CD4-positive, CD25-positive, alpha-beta regulatory T cell (primary cell): ENCODE results near the gene MKNK1. TPM values are rescaled to one million over a fixed set of nuclear protein-coding genes. Genes with fewer than 3 reads are reported as not detected.

Experiments used
- ATAC-seq, 2 donors: fragments of 150-1000 bp; cut with Tn5 transposase; one replicate each; pipeline ENCODE4 v1.10.0; 2021; ENCODE audit warnings: low read depth in 2 of 2, moderate number of reproducible peaks in 2 of 2, moderate library complexity in 1 of 2
- DNase-seq, 3 donors: peaks; one replicate each; pipeline versions ENCODE4 v3.0.0 to v3.0.0-alpha.2; 2012 to 2022; ENCODE audit warnings: mixed read lengths in 1 of 3
- H3K27ac ChIP-seq: one replicate; pipeline ENCODE4 v1.7.0; 2013; ENCODE audit warnings: mild to moderate bottlenecking, low read length; ENCODE audit not compliant: insufficient read depth, poor library complexity, severe bottlenecking
- H3K27me3 ChIP-seq: one replicate; pipeline ENCODE4 v1.7.0; 2013; ENCODE audit warnings: low read length; ENCODE audit not compliant: control insufficient read depth, insufficient read depth
- H3K36me3 ChIP-seq: one replicate; pipeline ENCODE4 v1.7.0; 2013; ENCODE audit warnings: mild to moderate bottlenecking, low read length, moderate library complexity; ENCODE audit not compliant: control insufficient read depth, insufficient read depth
- H3K4me1 ChIP-seq: 2 replicates; pipeline ENCODE4 v1.7.0; 2013; ENCODE audit warnings: mild to moderate bottlenecking, low read length; ENCODE audit not compliant: insufficient read depth, control insufficient read depth, poor library complexity, severe bottlenecking
- H3K4me3 ChIP-seq: one replicate; pipeline ENCODE4 v1.7.0; 2013; ENCODE audit warnings: low read depth, mild to moderate bottlenecking, low read length, moderate library complexity
- H3K9me3 ChIP-seq, 2 experiments: 1 replicate in 1 of 2; 2 replicates in 1 of 2; pipeline ENCODE4 v1.7.0; 2013; ENCODE audit warnings: low read length in 2 of 2, mild to moderate bottlenecking in 1 of 2, moderate library complexity in 1 of 2; ENCODE audit not compliant: control insufficient read depth in 2 of 2
- H3K27ac Mint-ChIP-seq, 3 donors: one replicate each; pipeline ENCODE4 v1.8.0; 2020 to 2022; ENCODE audit warnings: mild to moderate bottlenecking in 3 of 3, mixed read lengths in 3 of 3, moderate library complexity in 2 of 3
- H3K27me3 Mint-ChIP-seq: one replicate; pipeline ENCODE4 v1.8.0; 2022; ENCODE audit warnings: mild to moderate bottlenecking, mixed read lengths
- H3K36me3 Mint-ChIP-seq: one replicate; pipeline ENCODE4 v1.8.0; 2020; ENCODE audit warnings: mixed read lengths
- H3K4me1 Mint-ChIP-seq, 4 donors: one replicate each; pipeline ENCODE4 v1.8.0; 2020 to 2022; ENCODE audit warnings: mixed read lengths in 4 of 4, mild to moderate bottlenecking in 1 of 4
- H3K4me3 Mint-ChIP-seq, 4 donors: one replicate each; pipeline ENCODE4 v1.8.0; 2020 to 2022; ENCODE audit warnings: mild to moderate bottlenecking in 4 of 4, mixed read lengths in 4 of 4, moderate library complexity in 3 of 4
- H3K9me3 Mint-ChIP-seq, 7 donors: one replicate each; pipeline ENCODE4 v1.8.0; 2020 to 2022; ENCODE audit warnings: mixed read lengths in 7 of 7, mild to moderate bottlenecking in 3 of 7, moderate library complexity in 2 of 7
- polyA plus RNA-seq, 4 donors: library from polyadenylated mRNA; unstranded; fragments of 300-500 nt; fragmentation: Illumina TruSeq; gene quantifications; one replicate each; pipeline ENCODE4 v1.2.3, GENCODE V29; 2021
- total RNA-seq: library from RNA; stranded (reverse); gene quantifications from one replicate; pipeline ENCODE4 v1.2.3, GENCODE V29; 2022

MKNK1 gene
- total and polyA plus RNA-seq, 5 donors from 2014 or later = 15.8 to 45.0 (median 16.8) TPM

DNA sequence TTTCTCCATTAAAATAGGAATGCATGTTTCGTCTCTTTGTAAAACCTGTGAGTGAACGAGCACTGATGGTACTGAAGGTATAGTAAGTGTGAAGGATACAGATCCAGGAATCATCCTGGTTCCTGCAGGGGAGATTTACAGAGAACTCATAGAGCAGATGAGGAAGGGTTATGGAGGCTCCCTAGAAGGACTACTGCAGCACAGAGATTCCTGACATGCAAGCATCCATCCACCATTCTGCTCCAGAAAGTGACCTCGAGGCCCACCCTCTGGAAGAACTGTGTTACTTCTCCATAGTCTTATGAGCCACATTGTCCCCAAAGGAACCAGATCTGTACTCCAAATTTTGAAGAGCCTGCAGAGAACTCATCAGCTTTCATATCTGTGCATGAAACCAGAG is 14.5 kb downstream of the MKNK1 start:
- Mint-ChIP-seq H3K4me3 (no peak overlapping the region), H3K36me3 (peaks cover 53% of the 10 kb centered on the region), H3K4me1 (peaks cover 0 to 7% (median 5%) of the 10 kb centered on the region in 4 donors), H3K27ac (no peak overlapping the region), H3K27me3 (no peaks in the 10 kb centered on the region), H3K9me3 (no peaks in the 10 kb centered on the region)
- Histone ChIP-seq H3K4me3 (no peak overlapping the region), H3K4me1 (no peaks in the 10 kb centered on the region), H3K9me3 (no peaks in the 10 kb centered on the region), H3K27me3 (no peaks in the 10 kb centered on the region), H3K27ac (no peak overlapping the region), H3K36me3 (peaks cover 65% of the 10 kb centered on the region)
- DNase-seq = no peak
- no peak for ATAC-seq

- H3K27ac ChIP-seq = no peak overlapping the region
- Mint-ChIP-seq H3K27ac (no peak overlapping the region), H3K9me3 (no peaks in the 10 kb centered on the region), H3K36me3 (peaks cover 47% of the 10 kb centered on the region), H3K4me1 (peaks cover under 1 to 13% (median 9%) of the 10 kb centered on the region in 4 donors), H3K4me3 (no peak overlapping the region), H3K27me3 (no peaks in the 10 kb centered on the region)
- H3K36me3 ChIP-seq = peaks cover 69% of the 10 kb centered on the region
- ATAC-seq (no peak), DNase-seq (no peak)
- H3K4me3 ChIP-seq = no peak overlapping the region
- no peaks in the 10 kb centered on the region for H3K27me3 ChIP-seq
- no peaks in the 10 kb centered on the region for H3K9me3 ChIP-seq
- peaks cover 3% of the 10 kb centered on the region for H3K4me1 ChIP-seq
Observed at GRCh38 chr1:46587069-46587468, 17.0 kb downstream of the MKNK1 start.

DNA sequence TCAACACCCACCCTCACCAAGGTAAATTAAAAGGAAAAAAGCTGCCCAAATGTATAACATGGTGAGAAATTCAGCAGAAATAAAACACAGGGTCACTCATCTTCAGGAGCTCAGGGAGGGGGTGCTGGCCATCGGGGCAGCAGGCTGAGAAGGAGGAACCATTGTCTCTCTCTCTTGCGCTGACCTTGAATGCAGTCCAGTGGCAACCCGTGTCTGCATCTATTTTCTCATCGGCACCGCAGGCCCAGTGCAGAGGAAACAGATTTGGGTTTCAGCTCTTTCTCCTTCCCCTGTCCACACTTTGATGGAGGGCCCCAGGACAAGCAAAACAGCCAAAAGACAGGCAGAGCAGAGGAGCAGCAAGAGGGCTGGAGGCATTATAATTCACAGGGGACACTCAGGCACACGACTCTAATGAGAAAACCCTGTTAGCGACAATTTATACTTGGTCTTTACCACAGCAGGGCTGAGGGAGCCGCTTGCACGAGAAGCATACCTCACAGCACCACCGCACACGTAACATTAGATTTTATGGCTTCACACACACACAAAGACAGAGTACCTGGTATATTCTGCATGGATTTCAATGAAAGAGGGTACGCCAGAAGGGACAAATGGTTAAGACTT is 18.6 kb downstream of the MKNK1 start:
- Mint-ChIP-seq H3K36me3 (peaks cover 41% of the 10 kb centered on the region), H3K4me3 (no peak overlapping the region), H3K9me3 (no peaks in the 10 kb centered on the region), H3K27ac (no peak overlapping the region), H3K27me3 (no peaks in the 10 kb centered on the region), H3K4me1 (peaks cover 6 to 27% (median 21%) of the 10 kb centered on the region in 4 donors)
- ATAC-seq (no peak), DNase-seq (no peak)
- Histone ChIP-seq H3K4me1 (peaks cover 11% of the 10 kb centered on the region), H3K4me3 (no peak overlapping the region), H3K27me3 (no peaks in the 10 kb centered on the region), H3K36me3 (peaks cover 62% of the 10 kb centered on the region), H3K9me3 (no peaks in the 10 kb centered on the region), H3K27ac (no peak overlapping the region)

GRCh38 chr1:46583494-46583893 is 20.6 kb downstream of the MKNK1 start:
- Mint-ChIP-seq H3K36me3 (peaks cover 34% of the 10 kb centered on the region), H3K4me3 (no peak overlapping the region), H3K9me3 (no peaks in the 10 kb centered on the region), H3K4me1 (peaks cover 6 to 27% (median 21%) of the 10 kb centered on the region in 4 donors), H3K27me3 (no peaks in the 10 kb centered on the region), H3K27ac (no peak overlapping the region)
- Histone ChIP-seq H3K27me3 (no peaks in the 10 kb centered on the region), H3K27ac (no peak overlapping the region), H3K9me3 (no peaks in the 10 kb centered on the region), H3K4me3 (no peak overlapping the region), H3K4me1 (peaks cover 11% of the 10 kb centered on the region), H3K36me3 (peaks cover 56% of the 10 kb centered on the region)
- ATAC-seq = no peak
- no peak for DNase-seq

DNA sequence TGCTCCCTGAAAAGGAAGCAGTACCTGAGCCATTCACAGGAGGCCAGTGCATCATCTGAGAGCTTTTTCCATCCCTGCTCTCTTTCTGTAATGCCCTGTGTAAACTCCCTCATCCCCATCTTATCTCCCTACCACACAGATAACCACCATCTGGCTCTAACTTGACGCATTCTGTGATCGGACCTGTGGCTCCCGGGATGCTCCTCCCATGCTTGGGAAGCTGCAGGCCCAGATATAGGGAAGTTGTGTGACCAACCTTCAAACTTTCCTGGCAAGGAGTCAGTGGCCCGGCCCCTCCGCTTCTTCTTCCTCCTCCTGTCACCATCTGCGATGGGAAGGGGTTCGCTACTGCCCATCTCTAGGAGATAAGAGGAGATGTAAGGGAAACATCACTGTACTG is 21.1 kb downstream of the MKNK1 start:
- H3K4me1 Mint-ChIP-seq = peaks cover 6 to 27% (median 21%) of the 10 kb centered on the region in 4 donors
- peak overlapping the region in 1 of 3 donors; percentile 41 for H3K27ac Mint-ChIP-seq
- H3K36me3 Mint-ChIP-seq = peaks cover 39% of the 10 kb centered on the region
- no peaks in the 10 kb centered on the region for H3K27me3 ChIP-seq
- H3K27me3 Mint-ChIP-seq = no peaks in the 10 kb centered on the region
- H3K4me1 ChIP-seq = peaks cover 11% of the 10 kb centered on the region
- no peak overlapping the region for H3K4me3 Mint-ChIP-seq
- ATAC-seq (no peak), DNase-seq (no peak)
- no peak overlapping the region for H3K27ac ChIP-seq
- no peak overlapping the region for H3K4me3 ChIP-seq
- no peaks in the 10 kb centered on the region for H3K9me3 ChIP-seq
- no peaks in the 10 kb centered on the region for H3K9me3 Mint-ChIP-seq
- H3K36me3 ChIP-seq = peaks cover 59% of the 10 kb centered on the region

- Histone ChIP-seq H3K27ac (peak overlapping the region; percentile 9), H3K36me3 (peaks cover 61% of the 10 kb centered on the region), H3K9me3 (no peaks in the 10 kb centered on the region), H3K27me3 (no peaks in the 10 kb centered on the region), H3K4me1 (peaks cover 11% of the 10 kb centered on the region), H3K4me3 (no peak overlapping the region)
- Mint-ChIP-seq H3K27ac (peak overlapping the region; percentile 78 to 87 (median 83)), H3K9me3 (no peaks in the 10 kb centered on the region), H3K4me3 (peak overlapping the region in 2 of 4 donors; percentile 29 to 72), H3K27me3 (no peaks in the 10 kb centered on the region), H3K36me3 (peaks cover 41% of the 10 kb centered on the region), H3K4me1 (peaks cover 6 to 27% (median 21%) of the 10 kb centered on the region in 4 donors)
- peak in 1 of 3 donors; percentile 85 for DNase-seq
- ATAC-seq = peak; percentile 91 to 94
Observed at GRCh38 chr1:46581681-46582455, 22.2 kb downstream of the MKNK1 start.

DNA sequence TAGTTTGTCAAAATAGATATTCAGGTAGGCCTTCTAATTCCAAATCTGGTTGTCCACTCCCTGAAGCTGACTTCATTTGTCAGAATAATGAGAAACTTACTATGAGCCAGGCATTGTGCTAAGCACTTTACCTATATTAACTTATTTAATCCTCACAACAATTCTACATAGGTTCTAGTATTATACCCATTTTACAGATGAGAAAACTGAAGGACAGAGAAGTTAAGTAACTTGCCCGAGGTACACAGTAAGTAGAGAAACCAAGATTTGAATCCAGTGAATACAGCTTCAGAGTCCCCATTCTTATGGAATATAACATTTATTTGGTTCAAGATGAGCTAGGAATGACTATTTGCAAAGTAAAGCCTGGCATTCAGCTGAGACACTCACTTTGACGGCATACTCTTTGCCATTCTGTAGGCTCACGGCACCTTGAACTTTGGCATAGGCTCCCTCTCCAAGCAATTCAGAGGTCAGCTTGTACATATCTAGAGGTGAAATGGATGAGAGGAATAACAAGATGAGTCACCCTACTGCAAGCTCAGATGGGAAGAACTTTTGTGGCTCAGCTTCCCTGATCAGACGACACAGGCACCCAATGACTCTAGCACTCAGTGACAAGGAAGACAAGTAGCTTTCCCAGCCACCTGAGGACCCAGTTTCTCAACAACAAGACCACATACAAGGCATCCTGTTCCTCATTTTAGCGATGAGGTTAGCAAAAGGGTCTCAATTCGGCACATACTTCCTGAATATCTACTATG is 23.7 kb downstream of the MKNK1 start:
- Mint-ChIP-seq H3K4me3 (no peak overlapping the region), H3K36me3 (peaks cover 49% of the 10 kb centered on the region), H3K4me1 (peaks cover 6 to 27% (median 21%) of the 10 kb centered on the region in 4 donors), H3K27ac (peak overlapping the region in 2 of 3 donors; percentile 83 to 88), H3K9me3 (no peaks in the 10 kb centered on the region), H3K27me3 (no peaks in the 10 kb centered on the region)
- Histone ChIP-seq H3K9me3 (no peaks in the 10 kb centered on the region), H3K36me3 (peaks cover 63% of the 10 kb centered on the region), H3K4me1 (peaks cover 11% of the 10 kb centered on the region), H3K4me3 (no peak overlapping the region), H3K27me3 (no peaks in the 10 kb centered on the region), H3K27ac (no peak overlapping the region)
- ATAC-seq (no peak), DNase-seq (no peak)
